ENCODE measurements around the gene ST6GALNAC2.

DNA sequence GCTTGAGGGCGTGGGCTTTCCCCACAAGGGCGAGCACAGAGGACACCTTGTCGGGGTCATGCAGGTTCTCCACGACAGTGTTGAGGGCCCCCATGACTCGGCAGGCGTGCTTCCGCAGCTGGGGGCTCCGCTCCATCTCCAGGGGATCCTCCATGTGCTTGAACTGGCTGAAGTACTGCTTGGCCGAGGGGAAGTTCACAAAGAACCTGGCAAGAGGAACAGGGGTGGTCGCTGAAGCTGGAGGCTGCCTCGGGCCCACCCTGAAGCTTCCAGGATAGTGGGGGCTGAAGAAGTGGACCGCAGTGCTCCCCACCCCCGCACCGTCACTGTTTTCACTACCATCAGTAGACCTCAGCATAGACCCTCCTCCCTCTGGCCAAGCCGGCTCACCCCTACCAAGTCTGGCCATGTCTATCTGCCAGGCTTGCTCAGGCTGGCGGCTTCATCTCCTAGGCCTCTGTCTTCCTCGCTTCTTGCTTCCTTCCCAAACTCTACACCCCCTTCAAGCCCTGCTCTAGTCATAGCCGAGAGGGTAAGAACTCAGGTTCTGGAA, 54.1 kb downstream of the ST6GALNAC2 start:
- TF ChIP-seq, protein P1, sequence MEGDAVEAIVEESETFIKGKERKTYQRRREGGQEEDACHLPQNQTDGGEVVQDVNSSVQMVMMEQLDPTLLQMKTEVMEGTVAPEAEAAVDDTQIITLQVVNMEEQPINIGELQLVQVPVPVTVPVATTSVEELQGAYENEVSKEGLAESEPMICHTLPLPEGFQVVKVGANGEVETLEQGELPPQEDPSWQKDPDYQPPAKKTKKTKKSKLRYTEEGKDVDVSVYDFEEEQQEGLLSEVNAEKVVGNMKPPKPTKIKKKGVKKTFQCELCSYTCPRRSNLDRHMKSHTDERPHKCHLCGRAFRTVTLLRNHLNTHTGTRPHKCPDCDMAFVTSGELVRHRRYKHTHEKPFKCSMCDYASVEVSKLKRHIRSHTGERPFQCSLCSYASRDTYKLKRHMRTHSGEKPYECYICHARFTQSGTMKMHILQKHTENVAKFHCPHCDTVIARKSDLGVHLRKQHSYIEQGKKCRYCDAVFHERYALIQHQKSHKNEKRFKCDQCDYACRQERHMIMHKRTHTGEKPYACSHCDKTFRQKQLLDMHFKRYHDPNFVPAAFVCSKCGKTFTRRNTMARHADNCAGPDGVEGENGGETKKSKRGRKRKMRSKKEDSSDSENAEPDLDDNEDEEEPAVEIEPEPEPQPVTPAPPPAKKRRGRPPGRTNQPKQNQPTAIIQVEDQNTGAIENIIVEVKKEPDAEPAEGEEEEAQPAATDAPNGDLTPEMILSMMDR (IDR thresholded peaks at IDR 0.05) = no peak
- no peak for TF ChIP-seq POLR2A (IDR thresholded peaks at IDR 0.05)
